HG03045 (cell line): ENCODE measurements around the gene UCHL1.
"Not testable (repeated sequence)": the region's sequence is repeated elsewhere in the genome, so short reads cannot be mapped to it uniquely, and the experiment has no call there.

ENCODE experiments used
- ATAC-seq: cut with Tn5 transposase; IDR thresholded peaks from one replicate; pipeline ENCODE4 v1.9.1; 2021; ENCODE audit warnings: mild to moderate bottlenecking, moderate library complexity; ENCODE audit not compliant: unreplicated experiment

Gene UCHL1

DNA sequence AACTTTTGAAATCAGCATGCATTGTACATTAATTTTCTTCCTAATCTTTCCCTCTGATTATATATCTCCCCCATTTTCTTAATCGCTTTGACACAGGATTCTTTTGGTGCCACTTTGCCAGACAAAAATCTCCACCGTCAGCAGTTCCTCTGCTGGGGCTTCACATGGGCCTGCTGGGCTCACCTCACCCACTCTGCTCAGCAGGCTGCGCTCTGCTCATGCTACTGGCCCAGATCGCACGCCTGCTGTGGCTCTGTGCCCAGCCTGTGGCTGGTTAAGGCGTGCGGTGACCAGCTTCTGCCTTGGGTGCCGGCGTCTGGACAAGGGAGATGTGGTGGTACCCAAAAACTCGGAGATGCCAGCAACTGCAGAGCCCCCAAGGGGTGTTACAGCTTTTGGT, 31.1 kb downstream of the UCHL1 start:
- ATAC-seq, result no peak

DNA sequence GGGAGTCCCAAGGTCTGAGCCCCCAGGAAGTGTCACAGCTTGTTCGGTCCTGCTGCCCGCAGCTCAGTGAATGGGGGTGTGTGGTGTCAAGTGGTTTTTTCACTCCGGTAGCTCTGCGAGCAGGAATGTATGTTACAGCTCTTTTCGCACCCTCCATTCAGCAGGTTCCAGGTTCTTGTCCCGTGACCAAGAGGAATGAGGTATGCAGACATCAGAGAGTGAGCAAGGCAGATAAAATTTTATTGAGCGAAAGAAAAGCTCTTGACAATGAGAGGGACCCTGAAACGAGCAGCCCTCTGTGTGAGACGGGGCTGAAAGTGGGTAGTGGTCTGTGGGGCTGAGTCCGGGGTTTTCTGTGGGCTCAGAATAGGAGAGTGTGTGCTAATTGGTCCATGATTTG, 31.5 kb downstream of the UCHL1 start:
- no peak for ATAC-seq

DNA sequence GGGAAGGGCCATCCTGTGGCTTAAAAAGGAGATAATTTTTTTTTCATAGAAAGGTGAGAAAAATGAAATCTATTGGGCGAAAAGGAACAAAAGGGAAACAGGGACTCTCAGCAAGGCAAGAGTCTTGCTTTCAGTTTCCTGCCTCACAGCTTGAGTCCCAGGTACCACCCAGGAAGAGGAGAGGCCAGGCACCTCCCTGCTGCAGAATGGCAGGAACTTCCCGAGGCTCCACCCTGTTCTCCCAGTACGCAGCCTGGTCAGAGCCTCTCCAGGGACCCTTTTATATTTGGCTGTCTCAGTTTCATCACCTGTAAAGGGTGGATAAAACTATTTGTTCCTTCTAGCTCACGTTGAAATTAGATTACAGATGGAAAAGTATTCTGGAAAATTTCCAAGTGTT, 33.8 kb downstream of the UCHL1 start:
- no peak for ATAC-seq

DNA sequence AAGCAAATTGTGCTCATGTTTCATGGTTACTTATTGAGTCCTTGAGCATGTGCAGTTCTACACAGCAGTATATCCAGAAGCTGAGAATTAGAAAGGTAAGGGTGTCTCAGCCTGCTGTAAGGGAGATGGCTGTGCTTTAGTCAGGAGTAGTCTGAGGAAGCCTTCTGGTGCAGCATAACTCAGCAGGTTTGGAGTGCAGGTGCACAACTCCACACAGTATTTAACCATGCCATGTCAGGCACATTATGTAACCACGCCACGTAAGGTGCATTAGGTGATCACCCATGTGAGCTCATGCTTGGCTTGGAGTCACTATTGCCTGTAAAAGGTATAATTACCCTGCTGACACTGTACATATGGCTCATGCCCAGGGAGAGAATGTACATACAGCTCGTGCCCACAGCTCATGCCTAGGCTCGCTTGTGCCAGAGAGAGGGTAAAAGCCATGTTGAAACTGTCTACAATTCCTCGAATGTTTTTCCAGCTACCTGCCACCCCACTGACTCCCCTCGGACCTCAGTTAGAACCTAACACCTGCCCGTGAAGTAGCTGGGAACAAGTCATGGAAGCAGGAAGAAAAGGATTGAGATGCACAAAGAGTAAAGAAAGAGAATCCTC, 37.8 kb downstream of the UCHL1 start:
- no peak for ATAC-seq

GRCh38 chr4:41296995-41297394, 40.3 kb downstream of the UCHL1 start:
- no peak for ATAC-seq

- ATAC-seq, result no peak
These were observed 41.1 kb downstream of the UCHL1 start for GRCh38 chr4:41297832-41298231.

- ATAC-seq, result no peak
These were observed 42.8 kb downstream of the UCHL1 start for GRCh38 chr4:41299486-41299885.

GRCh38 chr4:41301137-41301536, 44.4 kb downstream of the UCHL1 start:
- ATAC-seq, result no peak

GRCh38 chr4:41303372-41304118, 46.8 kb downstream of the UCHL1 start:
- no peak for ATAC-seq

GRCh38 chr4:41304221-41304620, 47.5 kb downstream of the UCHL1 start:
- ATAC-seq, result no peak

GRCh38 chr4:41305476-41305875, 48.7 kb downstream of the UCHL1 start:
- ATAC-seq, result no peak

- ATAC-seq, result no peak
These were observed 50.9 kb downstream of the UCHL1 start for GRCh38 chr4:41307638-41308037.

DNA sequence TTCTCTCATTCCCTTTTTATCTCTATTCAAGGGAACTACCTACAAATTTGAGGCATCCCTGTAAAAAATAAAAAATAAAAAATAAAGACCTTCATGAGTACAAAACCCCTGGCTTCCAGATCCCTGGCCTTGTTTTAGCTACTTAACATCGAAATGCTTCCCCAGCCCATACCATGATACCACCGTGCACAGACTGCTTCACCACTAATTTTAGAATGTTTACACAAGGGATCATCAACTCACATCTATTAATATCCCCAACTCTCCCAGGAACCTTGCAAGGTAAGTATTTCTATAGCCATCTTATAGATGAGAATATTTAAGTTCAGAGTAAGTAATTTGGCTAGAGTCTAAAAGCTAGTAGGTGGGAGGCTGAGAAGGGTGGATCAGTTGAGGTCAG, 51.7 kb downstream of the UCHL1 start:
- ATAC-seq, result no peak

DNA sequence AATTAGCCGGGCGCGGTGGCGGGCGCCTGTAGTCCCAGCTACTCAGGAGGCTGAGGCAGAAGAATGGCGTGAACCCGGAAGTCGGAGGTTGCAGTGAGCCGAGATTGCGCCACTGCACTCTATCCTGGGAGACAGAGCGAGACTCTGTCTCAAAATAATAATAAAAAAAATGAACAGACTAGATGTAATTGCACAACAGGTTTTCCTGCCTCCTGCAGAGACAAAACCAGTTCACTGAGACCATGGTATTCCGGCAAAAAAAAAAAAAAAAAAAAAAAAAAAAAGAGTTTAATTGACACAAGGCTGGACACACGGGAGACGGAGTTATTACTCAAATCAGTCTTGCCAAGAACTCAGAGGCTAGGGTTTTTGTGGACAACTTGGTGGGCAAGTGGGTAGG, 58.7 kb downstream of the UCHL1 start:
- ATAC-seq, result not testable (repeated sequence)

- ATAC-seq, result no peak
These were observed 59.1 kb downstream of the UCHL1 start for GRCh38 chr4:41315862-41316261.
